ENCODE measurements around the gene LHX4.

The LHX4 gene

GRCh38 chr1:180229483-180230415 lies at the start of gene LHX4:
LHX4 (plus strand) TSS chr1:180230264; CDS start chr1:180230530, 266 bp downstream.
- DNase-seq (ENCODE audit: low spot score) = peak; percentile 74

- no peak for DNase-seq (ENCODE audit: low spot score)
These were observed 49.0 kb upstream of the LHX4 start for GRCh38 chr1:180181048-180181447.

GRCh38 chr1:180181996-180182642 lies 47.9 kb upstream of the LHX4 start:
- DNase-seq (ENCODE audit: low spot score) = no peak

GRCh38 chr1:180182643-180183311 lies 47.3 kb upstream of the LHX4 start:
- no peak for DNase-seq (ENCODE audit: low spot score)

GRCh38 chr1:180183426-180183825 lies 46.6 kb upstream of the LHX4 start:
- DNase-seq (ENCODE audit: low spot score) = no peak

DNA sequence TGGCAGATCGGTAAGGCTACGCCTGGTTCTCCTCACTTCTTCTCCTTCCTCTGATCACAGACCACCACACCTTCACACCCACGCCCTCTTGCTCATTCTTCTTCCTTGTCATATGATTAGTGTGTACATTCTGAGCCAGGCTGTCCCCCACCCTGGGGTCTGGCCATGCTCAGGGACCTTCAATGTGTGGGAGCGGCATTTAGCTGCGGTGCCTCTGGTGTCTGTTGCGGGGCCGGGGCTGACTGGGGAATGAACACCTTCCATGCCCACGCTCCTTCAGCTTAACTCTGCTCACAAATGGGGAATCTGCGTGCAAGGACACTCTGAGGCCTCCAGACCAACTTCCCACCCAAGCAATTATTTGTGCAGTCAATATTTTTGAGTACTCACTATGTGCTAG lies 46.0 kb upstream of the LHX4 start:
- no peak for DNase-seq (ENCODE audit: low spot score)

GRCh38 chr1:180185281-180185680 lies 44.8 kb upstream of the LHX4 start:
- no peak for DNase-seq (ENCODE audit: low spot score)

DNA sequence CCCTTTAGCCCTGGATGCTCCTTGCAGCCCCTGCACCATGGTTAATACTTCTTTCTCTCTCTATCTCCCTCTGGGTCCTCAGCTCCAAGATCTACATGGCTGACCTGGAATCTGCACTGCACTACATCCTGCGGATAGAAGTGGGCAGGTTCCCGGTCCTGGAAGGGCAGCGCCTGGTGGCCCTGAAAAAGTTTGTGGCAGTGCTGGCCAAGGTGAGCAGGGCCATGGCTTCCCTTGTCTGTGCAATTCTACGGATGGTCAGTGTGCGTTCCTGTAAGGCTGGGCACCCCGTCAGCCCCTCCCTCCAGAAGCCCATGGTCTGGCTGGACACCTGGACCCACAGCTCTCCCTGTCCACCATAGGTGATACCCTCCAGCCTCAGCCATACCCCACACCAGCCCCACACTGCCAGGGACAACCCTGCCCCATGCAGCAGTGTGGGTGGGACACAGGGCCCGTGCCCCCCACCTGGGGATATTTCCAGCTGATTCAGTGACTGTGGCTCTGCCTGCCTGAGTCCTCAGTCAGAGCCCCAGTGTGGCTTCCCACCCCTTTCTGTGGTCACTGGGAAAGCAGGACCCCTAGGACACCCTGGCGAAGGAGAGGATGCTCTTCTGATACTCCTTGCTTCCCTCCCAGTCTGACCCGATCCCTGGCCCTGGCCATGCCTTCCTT lies 44.0 kb upstream of the LHX4 start:
- no peak for DNase-seq (ENCODE audit: low spot score)

GRCh38 chr1:180186831-180187230 lies 43.2 kb upstream of the LHX4 start:
- no peak for DNase-seq (ENCODE audit: low spot score)

GRCh38 chr1:180187626-180188025 lies 42.4 kb upstream of the LHX4 start:
- no peak for DNase-seq (ENCODE audit: low spot score)

DNA sequence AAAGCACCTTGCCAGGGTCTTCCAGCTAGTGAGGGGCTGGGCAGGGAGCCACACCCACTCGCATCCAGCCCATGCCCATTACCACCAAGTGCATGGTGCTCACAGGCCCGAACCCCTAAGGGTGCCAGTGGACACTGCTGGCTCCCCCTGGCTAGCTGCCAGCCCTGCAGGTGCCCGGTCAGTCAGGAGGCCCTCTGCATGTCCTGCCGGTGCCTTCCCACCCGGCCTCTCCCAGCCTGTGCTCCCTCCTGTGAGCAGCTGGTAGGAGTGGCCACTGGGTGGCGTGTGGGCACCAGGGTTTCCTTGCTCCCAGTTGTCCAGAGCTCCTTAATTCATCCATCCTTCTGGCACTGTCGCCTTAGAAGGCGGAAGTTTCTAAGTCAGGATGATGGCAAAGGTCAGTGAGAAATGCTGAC lies 42.0 kb upstream of the LHX4 start:
- DNase-seq (ENCODE audit: low spot score) = peak; percentile 80

- no peak for DNase-seq (ENCODE audit: low spot score)
These were observed 41.3 kb upstream of the LHX4 start for GRCh38 chr1:180188684-180189175.

DNA sequence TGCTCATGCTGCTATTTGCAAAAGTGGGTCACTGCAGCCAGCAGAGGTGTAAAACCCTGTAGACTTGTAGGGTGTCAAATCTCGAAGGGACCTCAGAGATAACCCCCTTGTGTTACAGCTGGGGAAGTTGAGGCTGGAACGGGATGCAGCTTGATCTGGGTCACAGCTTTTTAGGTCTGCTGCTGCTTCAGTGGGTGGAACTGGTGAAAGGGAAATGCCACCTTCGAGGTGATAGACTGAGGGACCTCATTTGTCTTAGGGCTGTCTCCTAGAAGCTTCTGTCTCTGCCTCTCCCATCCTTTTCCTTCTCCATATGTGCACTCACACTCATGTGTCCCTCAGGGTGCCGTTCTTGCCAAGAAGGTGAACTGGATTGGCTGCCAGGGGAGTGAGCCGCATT lies 40.0 kb upstream of the LHX4 start:
- no peak for DNase-seq (ENCODE audit: low spot score)

- no peak for DNase-seq (ENCODE audit: low spot score)
These were observed 37.9 kb upstream of the LHX4 start for GRCh38 chr1:180192172-180192571.

- no peak for DNase-seq (ENCODE audit: low spot score)
These were observed 36.7 kb upstream of the LHX4 start for GRCh38 chr1:180193141-180194047.

DNA sequence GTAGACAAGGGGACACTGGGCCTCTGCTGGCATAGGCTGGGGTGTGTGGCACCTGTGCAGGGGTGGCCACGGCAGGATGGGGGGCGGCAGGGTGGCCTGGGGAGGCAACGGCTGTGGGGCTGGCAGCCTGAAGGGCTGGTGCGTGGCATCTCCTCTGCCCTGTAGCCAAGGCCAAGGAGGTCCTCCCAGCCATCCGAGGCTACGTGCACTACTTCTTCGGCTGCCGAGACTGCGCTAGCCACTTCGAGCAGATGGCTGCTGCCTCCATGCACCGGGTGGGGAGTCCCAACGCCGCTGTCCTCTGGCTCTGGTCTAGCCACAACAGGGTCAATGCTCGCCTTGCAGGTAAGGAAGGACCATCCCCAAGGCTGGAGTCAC lies 36.0 kb upstream of the LHX4 start:
- DNase-seq (ENCODE audit: low spot score) = no peak

DNA sequence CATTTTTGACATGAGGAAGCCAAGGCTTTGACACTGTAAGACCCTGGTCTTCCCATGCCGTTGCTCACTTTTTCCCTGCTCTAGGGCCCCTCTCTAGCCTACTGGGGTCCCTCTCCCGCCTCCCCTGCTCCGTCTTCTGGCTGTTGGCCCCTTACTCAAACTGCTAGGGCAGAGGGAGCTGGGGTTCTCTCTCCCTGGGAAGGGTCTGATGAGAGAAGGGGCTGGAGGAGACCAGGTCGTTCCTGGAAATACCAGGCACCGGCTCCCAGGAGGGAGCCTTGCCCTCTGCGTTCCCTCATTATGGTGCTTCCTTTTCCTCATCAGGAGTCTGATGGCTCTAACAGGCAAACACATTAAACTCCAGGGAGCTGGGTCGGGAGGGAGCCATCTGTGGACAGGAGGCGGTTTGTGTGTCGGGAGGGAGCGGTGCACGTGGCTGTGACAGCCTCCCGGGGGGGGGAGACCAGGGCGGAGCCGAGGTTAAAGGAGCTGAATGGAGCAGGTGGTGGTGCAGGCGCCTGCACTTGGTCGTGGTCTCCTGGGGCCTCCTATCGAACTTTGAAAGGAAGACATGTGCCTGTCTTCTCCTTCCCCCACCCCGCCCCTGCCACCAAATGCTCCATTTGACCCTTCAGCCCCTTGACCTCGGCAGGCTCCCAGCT lies 35.4 kb upstream of the LHX4 start:
- no peak for DNase-seq (ENCODE audit: low spot score)

- no peak for DNase-seq (ENCODE audit: low spot score)
These were observed 34.7 kb upstream of the LHX4 start for GRCh38 chr1:180195401-180195800.

GRCh38 chr1:180195916-180196315 lies 34.1 kb upstream of the LHX4 start:
- DNase-seq (ENCODE audit: low spot score) = no peak

- no peak for DNase-seq (ENCODE audit: low spot score)
These were observed 33.5 kb upstream of the LHX4 start for GRCh38 chr1:180196436-180197003.

Data from AG20443 (cell line).